OCI-LY3 (cell line): ENCODE data around the gene ACAD11.
"Not testable (repeated sequence)": the region's sequence is repeated elsewhere in the genome, so short reads cannot be mapped to it uniquely, and the experiment has no call there.

ENCODE experiments used
- H2AFZ ChIP-seq: fragments of 200-600, 300-600 bp; shearing (Covaris generic); 2 replicates; pipeline ENCODE4 v1.6.0; 2014; ENCODE audit warnings: antibody characterized with exemption, low read depth, low read length
- H3K27ac ChIP-seq: fragments of 200-600, 300-600 bp; sonication (generic); 2 replicates; pipeline ENCODE4 v1.5.1; 2014; ENCODE audit warnings: mild to moderate bottlenecking, low read length, moderate library complexity, mixed read lengths
- H3K27me3 ChIP-seq: fragments of 200-600, 300-600 bp; sonication (generic); 2 replicates; pipeline ENCODE4 v1.6.1; 2014; ENCODE audit warnings: low read depth, low read length, mixed read lengths
- H3K36me3 ChIP-seq: fragments of 200-600, 300-600 bp; sonication (generic); replicated peaks from 2 replicates; pipeline ENCODE3; 2014; ENCODE audit warnings: low read depth, low read length, mixed read lengths
- H3K4me1 ChIP-seq: fragments of 300-600, 200-600 bp; sonication (generic); 2 replicates; pipeline ENCODE4 v1.6.1; 2014; ENCODE audit warnings: low read length, mixed read lengths
- H3K4me2 ChIP-seq: fragments of 200-600, 300-600 bp; sonication (generic); 2 replicates; pipeline ENCODE4 v1.6.1; 2014; ENCODE audit warnings: low read length, mixed read lengths
- H3K4me3 ChIP-seq: fragments of 300-600, 200-600 bp; sonication (generic); 2 replicates; pipeline ENCODE4 v1.5.1; 2014; ENCODE audit warnings: antibody characterized with exemption, mild to moderate bottlenecking, low read length, moderate library complexity
- H3K79me2 ChIP-seq: fragments of 300-600, 200-600 bp; shearing (Covaris generic); 2 replicates; pipeline ENCODE4 v1.6.1; 2014; ENCODE audit warnings: mild to moderate bottlenecking, low read length, mixed read lengths
- H3K9ac ChIP-seq: fragments of 300-600, 200-600 bp; shearing (Covaris generic); 2 replicates; pipeline ENCODE4 v1.6.0; 2014; ENCODE audit warnings: mild to moderate bottlenecking, low read length, moderate library complexity
- H3K9me3 ChIP-seq: fragments of 200-600, 300-600 bp; shearing (Covaris generic); 2 replicates; pipeline ENCODE4 v1.6.1; 2014; ENCODE audit warnings: low read length, mixed read lengths; ENCODE audit not compliant: insufficient read depth
- H4K20me1 ChIP-seq: fragments of 200-600, 300-600 bp; sonication (generic); 2 replicates; pipeline ENCODE4 v1.6.1; 2016; ENCODE audit warnings: low read length, mixed read lengths; ENCODE audit not compliant: insufficient read depth
- EZH2phosphoT487 ChIP-seq: fragments of 200-600 bp; shearing (Covaris generic); IDR thresholded peaks from 2 replicates; pipeline ENCODE4 v1.6.1; 2018; ENCODE audit warnings: antibody characterized with exemption, mixed run types, low read depth
- TF ChIP-seq, protein P1 (sequence below): fragments of 200-600, 300-600 bp; sonication (generic); IDR thresholded peaks from 2 replicates; pipeline ENCODE4 v1.5.1; 2014; ENCODE audit warnings: antibody characterized with exemption, low read length, low read depth

The ACAD11 gene

DNA sequence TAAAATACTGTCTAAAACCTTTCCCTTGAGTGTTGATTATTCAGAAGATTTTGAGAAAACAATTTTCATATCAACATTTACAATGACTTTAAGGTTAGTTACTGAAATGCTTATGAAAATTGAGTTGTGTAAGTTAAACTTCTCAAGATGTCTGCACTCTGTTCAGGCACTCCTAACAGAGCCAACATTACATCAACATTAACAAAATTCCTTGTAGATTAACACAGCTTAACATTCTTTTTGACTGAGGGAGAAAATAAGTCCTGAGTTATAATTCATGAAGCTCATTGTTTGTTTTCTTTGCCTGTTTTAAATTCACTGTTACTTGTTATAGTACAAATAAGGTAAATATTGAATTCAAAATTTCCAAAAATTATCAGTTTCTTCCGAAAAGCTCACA, 53.5 kb downstream of the ACAD11 start:
- Histone ChIP-seq H3K4me3 (no peak overlapping the region), H3K27me3 (no peaks in the 10 kb centered on the region), H3K36me3 (no peaks in the 10 kb centered on the region), H3K9me3 (no peaks in the 10 kb centered on the region), H3K9ac (no peak overlapping the region), H2AFZ (no peak overlapping the region), H3K79me2 (no peaks in the 10 kb centered on the region), H3K4me1 (no peaks in the 10 kb centered on the region), H4K20me1 (no peaks in the 10 kb centered on the region), H3K4me2 (no peak overlapping the region), H3K27ac (no peak overlapping the region)
- TF ChIP-seq, protein P1, sequence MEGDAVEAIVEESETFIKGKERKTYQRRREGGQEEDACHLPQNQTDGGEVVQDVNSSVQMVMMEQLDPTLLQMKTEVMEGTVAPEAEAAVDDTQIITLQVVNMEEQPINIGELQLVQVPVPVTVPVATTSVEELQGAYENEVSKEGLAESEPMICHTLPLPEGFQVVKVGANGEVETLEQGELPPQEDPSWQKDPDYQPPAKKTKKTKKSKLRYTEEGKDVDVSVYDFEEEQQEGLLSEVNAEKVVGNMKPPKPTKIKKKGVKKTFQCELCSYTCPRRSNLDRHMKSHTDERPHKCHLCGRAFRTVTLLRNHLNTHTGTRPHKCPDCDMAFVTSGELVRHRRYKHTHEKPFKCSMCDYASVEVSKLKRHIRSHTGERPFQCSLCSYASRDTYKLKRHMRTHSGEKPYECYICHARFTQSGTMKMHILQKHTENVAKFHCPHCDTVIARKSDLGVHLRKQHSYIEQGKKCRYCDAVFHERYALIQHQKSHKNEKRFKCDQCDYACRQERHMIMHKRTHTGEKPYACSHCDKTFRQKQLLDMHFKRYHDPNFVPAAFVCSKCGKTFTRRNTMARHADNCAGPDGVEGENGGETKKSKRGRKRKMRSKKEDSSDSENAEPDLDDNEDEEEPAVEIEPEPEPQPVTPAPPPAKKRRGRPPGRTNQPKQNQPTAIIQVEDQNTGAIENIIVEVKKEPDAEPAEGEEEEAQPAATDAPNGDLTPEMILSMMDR, result no peak
- no peak for TF ChIP-seq EZH2phosphoT487

DNA sequence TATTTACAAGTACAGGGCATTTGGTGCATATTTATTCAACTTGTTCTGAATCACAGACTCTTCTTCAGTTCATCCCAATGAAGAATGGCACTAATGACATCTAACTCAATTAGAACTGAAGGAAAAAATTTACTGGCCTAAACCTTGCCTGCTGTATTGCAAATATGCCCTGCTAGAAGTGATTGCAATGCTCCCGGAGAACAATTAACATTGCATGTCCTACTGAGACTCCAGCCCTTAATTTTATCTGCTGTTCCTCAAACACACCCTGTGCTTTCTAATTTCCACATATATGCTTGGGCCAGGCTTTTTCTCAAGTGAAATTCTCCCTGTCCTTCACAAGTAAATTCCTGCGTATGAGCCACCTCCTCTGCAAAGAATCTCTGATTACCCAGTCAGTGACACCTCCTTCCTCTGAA, 54.2 kb downstream of the ACAD11 start:
- Histone ChIP-seq H3K4me1 (no peaks in the 10 kb centered on the region), H3K9me3 (no peaks in the 10 kb centered on the region), H3K36me3 (no peaks in the 10 kb centered on the region), H3K9ac (no peak overlapping the region), H3K4me2 (no peak overlapping the region), H2AFZ (no peak overlapping the region), H3K27ac (no peak overlapping the region), H3K4me3 (no peak overlapping the region), H3K27me3 (no peaks in the 10 kb centered on the region), H3K79me2 (no peaks in the 10 kb centered on the region), H4K20me1 (no peaks in the 10 kb centered on the region)
- TF ChIP-seq, protein P1, result no peak
- no peak for TF ChIP-seq EZH2phosphoT487

DNA sequence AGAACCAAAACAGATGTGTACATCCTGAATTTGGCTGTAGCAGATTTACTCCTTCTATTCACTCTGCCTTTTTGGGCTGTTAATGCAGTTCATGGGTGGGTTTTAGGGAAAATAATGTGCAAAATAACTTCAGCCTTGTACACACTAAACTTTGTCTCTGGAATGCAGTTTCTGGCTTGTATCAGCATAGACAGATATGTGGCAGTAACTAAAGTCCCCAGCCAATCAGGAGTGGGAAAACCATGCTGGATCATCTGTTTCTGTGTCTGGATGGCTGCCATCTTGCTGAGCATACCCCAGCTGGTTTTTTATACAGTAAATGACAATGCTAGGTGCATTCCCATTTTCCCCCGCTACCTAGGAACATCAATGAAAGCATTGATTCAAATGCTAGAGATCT, 59.0 kb downstream of the ACAD11 start:
- H3K4me1 ChIP-seq, H3K9me3 ChIP-seq, H3K4me2 ChIP-seq, H4K20me1 ChIP-seq, H3K4me3 ChIP-seq, H3K27ac ChIP-seq, H3K9ac ChIP-seq, H3K36me3 ChIP-seq, H2AFZ ChIP-seq, H3K27me3 ChIP-seq, H3K79me2 ChIP-seq: not testable (repeated sequence)

DNA sequence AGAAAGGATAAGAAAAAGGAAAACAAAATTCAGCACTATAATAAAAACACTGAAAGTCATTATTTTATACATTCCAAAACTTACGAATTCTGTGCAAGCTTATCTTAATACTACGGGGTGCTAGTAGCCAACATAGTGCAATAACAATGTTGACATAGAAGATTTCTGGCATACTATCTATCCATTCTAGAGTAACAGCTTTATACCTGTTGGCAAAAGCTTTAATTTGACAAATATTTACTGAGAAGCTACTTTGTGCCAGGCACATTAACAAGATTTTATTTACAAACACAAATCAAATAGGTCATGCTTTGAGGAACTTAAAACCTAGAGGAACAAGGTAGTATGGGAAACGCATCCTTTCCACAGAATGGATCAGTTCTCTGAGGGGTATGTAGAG, 61.4 kb downstream of the ACAD11 start:
- Histone ChIP-seq H3K9me3 (no peaks in the 10 kb centered on the region), H3K27me3 (no peaks in the 10 kb centered on the region), H3K4me3 (no peak overlapping the region), H3K9ac (no peak overlapping the region), H3K36me3 (no peaks in the 10 kb centered on the region), H2AFZ (no peak overlapping the region), H3K27ac (no peak overlapping the region), H3K79me2 (no peaks in the 10 kb centered on the region), H3K4me1 (0 out of 2 replicates have a peak, but pooled peaks cover 5% of the 10 kb centered on the region), H3K4me2 (no peak overlapping the region), H4K20me1 (0 out of 2 replicates have a peak, but pooled peaks cover 3% of the 10 kb centered on the region)
- TF ChIP-seq EZH2phosphoT487, result no peak

DNA sequence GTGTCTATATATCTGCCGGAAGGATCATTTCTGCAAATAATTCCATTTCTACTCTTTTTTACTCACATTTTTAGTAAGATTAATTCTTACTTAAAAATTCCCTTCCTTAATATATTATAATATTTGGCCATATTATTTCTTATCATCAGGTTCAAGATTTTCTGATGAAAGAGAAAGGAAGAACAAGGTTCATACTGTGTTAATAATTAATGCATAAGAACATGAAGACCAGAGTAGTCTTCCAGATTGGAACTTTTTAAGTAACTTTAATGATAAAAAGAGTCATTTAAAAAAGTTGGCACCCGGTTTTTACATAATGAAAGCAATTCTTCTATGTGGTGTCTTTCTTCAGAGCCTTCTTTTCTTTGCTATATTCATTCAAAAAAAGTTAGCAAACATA, 61.9 kb downstream of the ACAD11 start:
- H3K4me1 ChIP-seq, result 0 out of 2 replicates have a peak, but pooled peaks cover 5% of the 10 kb centered on the region
- no peak overlapping the region for H3K9ac ChIP-seq
- TF ChIP-seq, protein P1, result no peak
- TF ChIP-seq EZH2phosphoT487, result no peak
- H3K79me2 ChIP-seq, result no peaks in the 10 kb centered on the region
- no peak overlapping the region for H3K27ac ChIP-seq
- H3K27me3 ChIP-seq, result no peaks in the 10 kb centered on the region
- H3K4me2 ChIP-seq, result no peak overlapping the region
- H3K9me3 ChIP-seq, result no peaks in the 10 kb centered on the region
- H4K20me1 ChIP-seq, result 0 out of 2 replicates have a peak, but pooled peaks cover 3% of the 10 kb centered on the region
- no peaks in the 10 kb centered on the region for H3K36me3 ChIP-seq
- no peak overlapping the region for H3K4me3 ChIP-seq
- H2AFZ ChIP-seq, result no peak overlapping the region
